SKM-1 (cell line): Measurements from ENCODE around the gene NFIA.

Source experiments
- DNase-seq: peaks from one replicate; lab custom pipeline; 2025; ENCODE audit not compliant: unreplicated experiment; lab: John Stamatoyannopoulos, UW

NFIA gene

DNA sequence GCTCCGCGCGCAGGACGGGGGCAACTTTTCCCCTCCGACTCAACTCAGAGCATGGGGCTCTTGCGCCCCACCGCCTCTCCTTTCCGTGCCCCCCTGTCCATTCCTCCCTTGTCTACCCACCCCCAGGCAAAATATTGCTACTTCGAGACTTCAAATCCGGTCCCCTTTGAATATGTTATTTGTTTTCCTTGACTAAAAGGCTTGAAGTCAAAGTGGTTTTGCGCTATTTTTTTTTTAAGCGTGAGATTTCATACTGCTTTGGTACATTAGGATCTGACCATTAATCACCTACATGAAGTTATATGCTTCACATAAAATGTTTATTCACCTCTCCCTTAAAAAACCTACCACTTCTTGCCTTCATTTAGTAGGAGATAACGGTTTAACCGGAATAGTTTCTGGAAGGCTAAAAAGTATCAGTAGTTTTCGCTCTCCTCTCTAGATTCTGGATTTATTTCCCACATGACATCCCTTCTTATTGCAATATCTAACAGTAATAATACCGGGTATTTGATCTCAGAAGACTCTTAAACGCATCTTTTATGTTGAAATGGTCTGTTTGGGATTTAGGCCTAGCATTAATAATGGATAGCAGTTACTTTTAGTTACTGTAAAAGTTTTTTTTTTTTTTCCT, 1.6 kb downstream of the NFIA start:
- DNase-seq = no peak

DNA sequence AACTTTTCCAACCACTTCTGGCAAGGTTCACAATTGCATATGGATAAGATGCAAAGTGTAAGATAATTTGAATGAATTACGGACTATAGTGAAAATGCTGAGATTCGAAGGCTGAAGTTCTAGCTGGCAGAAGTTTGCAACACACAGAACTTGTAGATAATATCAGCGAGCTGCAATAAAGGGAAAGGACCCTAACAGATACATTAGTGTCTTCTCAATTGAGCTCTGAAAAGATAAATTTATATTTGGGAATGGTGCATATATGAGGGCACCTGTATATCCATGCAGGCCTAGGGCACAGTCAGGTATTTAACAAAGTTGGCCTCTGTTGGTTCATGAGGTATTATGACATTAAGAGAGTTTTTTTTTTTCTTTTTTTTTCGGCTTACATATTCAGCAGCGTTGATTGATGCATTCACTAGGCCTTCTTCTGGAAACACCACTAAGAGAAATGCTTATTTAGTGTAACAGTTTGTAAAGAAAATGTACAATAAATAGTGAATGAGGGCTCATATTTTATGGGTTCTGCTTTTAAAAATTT, 2.2 kb downstream of the NFIA start:
- DNase-seq = no peak

DNA sequence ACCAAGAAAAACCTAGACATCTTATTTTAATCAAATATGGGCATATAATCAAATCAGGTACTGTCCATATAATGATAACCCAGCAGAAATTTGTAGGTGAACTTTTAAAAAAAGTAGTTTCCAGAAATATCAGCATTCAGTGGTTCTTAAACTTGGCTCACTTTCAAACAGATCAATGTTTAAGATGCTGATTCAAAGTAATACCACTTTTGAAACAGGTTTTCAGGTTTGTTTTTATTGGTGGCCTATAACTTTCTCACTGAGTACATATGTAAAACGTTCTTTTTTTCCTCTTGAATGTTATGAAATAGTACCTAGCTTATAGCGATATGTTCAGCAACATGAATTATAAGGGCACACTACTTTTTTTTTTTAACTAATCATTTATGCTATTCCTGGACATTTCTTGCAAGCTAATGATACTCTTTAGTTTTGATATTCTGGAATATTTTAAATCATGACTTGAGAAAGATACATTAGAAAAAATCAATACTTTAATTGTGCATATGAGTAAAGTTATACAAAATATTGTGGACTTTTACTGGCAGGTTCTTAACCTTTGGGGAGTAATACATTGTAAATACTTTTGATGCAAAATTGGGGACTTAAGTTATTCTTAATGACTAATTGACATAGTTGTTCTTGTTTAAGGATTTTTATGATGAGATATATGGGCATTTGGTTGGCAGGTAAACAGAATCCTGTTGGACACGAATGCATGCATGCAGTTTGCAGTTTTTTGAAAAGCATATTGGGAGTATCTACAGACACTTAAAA, 3.0 kb downstream of the NFIA start:
- DNase-seq = no peak

DNA sequence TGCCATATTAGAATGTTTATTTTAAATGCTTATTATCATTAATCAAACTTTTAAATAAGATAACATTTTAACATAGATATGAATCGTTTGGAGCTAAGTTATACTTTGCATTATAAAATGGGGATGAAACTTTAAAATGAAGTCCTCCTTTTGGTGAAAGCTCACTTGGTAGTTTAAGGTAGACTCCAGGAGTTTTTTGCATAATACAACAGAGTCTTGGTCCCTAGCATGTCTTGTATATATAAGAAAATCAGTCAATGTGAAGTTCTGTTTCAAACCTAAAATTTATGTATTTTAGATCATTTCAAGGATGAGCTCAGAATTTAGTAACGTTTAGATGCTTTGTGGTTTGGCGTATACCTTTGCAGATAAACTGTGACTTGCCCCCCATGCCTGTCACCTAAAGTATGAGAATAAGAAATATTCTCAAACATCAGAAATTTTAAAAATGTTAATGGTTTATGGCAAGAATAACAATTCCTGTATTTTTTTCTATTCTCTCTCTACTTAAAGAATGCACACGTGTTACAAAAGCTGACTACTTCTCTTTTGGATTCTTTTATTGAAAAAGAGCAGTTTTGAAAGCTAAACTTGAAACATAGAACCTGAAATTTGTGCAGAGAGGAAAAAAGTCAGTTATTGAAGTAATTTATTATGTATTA, 3.8 kb downstream of the NFIA start:
- DNase-seq = no peak

DNA sequence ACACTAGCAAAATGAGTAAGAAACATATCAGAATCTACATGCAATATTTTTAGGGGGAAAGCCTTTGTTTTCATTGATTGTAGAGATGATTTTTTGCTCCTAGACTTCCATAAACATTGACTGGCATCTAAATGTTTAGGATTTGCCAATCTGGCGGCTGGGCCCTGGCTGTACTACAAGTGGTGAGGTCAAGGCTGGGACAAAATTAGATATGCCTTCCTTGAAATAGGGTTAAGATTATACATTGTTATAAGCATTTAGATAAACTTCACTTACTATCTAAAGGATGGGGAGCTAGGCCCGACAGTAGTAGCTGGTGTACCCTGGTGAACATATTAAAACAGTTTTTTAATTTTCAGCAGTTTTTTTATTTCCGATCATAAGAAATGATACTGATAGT, 5.2 kb downstream of the NFIA start:
- no peak for DNase-seq

DNA sequence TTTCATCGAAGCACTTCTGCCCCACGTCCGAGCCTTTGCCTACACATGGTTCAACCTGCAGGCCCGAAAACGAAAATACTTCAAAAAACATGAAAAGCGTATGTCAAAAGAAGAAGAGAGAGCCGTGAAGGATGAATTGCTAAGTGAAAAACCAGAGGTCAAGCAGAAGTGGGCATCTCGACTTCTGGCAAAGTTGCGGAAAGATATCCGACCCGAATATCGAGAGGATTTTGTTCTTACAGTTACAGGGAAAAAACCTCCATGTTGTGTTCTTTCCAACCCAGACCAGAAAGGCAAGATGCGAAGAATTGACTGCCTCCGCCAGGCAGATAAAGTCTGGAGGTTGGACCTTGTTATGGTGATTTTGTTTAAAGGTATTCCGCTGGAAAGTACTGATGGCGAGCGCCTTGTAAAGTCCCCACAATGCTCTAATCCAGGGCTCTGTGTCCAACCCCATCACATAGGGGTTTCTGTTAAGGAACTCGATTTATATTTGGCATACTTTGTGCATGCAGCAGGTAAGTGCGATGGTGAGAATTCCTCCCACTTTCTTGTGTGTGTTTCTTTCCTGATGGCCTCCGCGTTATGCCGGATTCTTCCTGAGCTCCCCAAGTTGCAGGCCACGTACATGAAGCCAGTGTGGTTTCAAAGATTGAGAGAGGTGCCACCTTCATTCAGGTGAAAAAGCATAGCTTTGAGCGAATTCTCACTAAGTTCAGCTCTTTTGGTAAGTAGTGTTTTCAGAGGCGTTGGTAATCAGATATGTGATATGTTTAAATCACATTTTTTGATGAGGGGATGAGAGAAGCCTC, 6.0 kb downstream of the NFIA start:
- no peak for DNase-seq

DNA sequence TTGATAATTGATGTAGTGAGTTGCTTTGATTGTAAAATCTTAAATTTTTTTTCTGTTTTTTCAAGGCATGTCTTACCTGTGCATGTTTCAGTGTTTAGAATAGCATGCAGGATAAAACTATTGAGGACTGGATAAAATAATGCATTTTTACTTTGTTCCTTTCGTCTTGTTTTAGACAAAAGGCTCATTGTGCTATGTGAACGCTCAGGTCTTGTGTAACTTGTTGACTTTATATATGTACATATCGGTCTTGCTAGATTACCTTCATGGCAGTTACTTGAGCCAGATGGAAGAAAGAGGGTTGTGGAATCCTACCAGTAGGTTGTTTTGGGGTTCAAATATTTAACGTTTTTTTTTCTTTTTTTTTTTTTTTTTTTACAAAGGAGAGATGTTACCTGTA, 7.0 kb downstream of the NFIA start:
- no peak for DNase-seq

DNA sequence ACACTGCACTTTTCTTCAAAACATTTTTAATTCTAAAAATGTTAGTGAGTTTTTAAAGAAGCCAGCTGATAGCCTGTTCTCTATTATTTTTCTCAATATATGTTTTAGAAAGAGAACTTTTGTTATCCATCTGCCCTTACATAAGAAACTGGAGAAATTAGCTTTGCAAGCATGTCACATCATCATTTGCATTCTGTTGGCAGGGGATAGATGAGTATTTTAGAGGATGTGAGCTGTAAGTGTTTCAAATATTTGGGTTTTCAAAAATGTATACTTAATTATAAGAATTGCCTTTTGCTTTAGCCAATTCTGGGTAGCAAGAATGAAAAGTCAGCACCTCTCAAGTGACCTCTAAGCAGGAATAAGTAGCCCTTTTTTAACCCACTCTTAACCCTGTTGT, 7.4 kb downstream of the NFIA start:
- no peak for DNase-seq

DNA sequence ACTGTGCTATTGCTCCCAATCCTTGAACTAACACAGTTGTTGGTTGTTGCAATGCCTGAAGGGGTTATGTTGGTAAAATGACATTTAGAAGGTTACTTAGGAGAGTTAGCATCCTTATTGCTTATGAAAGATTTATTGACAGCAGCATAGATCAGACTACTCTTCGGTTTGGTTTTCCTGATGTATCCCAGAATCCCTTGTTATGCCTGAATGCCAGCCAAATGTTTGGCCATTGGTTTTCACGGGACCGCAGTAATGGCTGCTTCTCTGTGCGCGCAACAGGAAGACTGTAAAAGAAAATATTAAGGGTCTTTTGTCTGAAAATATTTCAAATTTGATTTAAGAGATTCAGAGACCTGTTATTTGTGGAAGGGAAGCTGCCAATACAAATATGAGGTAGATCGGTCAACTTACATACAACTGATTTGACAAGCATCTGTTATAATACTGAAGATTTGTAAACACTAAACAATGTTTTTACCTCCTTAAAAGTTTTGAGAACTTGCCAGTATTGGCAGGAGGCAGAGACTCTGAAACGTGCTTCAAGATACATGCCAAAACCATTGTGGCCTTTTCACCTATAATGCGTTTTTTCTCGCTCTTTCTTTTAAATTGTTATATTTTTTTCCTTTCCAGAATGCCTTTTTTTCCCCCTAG, 8.3 kb downstream of the NFIA start:
- no peak for DNase-seq

DNA sequence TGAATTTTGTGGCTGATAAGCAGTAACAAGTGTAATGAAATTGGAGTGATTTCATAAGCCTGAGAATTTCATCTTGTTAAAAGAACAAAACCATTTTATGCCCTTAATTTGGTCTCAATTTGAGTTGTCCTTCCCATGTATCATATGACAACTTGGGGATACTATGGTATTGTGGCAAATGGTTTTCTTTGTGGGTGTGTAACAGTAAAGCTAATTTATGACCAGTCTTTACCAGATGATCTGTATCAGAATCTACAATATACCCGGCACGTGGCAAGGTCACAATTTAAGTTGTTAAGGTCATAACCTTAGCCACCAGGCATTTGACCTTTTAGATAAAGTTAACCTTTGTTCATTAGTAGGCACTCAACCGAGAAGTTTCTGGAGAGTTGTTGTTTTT, 9.1 kb downstream of the NFIA start:
- no peak for DNase-seq

DNA sequence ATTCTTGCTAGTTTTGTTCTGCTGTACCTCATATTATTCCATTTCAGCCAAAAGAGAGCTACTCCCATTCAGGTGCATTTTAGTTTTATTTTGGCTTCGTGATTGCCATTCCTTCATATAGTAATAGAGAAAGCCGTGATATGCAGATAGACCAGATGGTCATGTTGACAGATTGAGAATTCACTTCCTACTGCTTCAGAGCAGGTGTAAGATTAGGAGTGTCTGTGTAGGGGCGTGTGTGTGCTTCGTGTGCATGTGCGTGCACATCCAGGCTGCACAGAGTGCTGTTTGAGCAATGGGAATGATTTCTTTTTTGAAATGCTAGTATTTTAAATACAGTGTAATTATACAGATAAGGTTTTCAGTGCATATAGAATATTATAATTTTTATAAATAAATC, 10.3 kb downstream of the NFIA start:
- DNase-seq = no peak

DNA sequence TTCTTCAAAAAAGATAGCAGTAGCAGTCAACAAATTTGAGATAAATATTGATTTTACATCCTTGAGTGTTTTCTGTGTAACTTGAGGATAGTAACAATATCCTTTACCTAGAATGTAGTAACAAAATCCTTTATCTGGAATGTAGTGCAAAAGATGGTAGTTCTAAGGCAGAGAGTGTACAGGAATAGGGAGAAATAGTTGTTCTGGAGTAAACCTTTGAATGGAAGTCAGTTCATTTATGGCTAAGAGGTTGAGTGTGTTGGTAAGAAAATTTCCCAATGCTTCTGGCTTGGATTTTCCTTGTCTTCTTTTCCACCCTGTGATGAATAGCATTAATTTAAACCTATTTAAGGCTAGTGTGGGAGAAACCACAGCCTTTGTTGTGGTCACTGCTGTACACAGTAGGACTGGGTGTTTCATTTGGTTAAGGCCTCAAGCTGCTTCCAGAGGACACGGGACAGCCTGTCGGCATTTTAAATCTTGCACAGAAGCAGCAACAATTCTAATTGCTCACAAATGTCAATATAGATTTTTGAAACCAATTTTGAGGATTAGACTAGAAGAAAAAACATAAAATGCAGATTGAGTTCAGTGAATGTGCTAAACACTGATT, 11.3 kb downstream of the NFIA start:
- DNase-seq = no peak

DNA sequence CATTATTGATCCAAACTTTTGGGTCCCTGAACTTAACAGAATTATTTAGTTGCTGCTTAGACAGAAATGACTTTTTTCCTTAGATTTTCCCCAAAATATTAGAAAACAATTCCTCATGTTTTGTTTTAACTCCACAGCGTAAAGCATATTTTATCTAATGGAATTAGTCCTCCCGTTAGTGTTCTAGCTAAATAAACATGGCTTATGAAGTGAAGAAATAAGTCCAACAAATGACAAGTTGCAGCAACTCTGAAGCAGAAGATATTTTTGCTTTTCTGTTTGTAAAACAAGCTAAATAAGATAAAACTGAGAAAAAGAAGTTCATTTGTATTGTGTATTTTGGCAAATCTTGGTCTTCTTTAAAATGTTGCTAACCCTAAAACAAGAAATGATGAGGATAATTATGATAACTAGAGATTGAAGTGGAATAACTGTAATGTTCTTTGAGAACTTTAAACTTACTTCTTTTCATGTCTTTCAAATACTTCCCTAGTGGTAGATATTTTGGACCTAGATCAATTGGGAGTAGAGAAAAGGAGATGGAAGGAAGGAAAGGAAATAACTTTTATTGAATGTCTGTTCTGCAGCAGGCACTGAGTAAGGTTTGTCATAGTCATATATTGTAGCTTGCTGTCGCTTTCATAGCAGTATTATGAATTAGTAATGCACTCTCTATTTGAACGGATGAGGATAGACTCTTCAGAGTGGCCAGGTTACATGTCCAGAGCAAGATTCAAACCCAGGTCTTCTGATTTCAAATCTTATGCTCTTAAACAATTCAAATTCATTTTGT, 12.5 kb downstream of the NFIA start:
- DNase-seq = no peak

DNA sequence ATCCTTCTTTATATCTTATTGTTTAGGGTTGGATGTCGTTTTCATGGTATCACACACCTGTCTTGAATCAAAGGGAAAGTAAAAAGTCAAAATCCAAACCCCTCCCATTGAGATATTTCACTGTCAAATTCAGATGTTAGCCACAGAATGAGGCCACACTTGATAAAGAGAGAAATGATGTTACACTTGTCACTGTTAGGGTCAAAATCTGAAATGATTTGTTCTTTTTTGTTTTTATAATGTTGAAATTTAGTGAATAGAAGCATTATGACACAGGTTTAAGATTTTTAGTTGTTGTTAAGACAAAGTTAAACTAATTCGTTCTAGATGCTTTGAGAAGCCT, 13.1 kb downstream of the NFIA start:
- no peak for DNase-seq

DNA sequence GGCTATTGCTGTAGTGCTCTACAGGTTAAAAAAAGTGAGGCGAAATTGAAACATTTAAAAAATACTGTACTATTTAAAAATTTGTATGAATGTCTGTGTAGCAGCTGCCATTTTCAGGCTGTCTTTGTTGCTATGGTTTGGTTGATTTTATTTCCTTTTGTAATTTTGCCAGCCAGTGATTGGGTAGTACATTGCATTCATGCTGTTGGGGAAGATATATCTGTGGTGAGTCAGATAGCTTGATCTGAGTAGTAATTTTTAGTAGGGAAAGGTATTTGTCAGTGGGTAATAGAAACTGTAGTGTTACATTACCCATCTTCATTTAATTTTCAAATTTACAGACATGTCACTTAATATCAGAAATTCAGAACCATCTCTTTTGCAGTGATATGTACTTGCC, 15.0 kb downstream of the NFIA start:
- DNase-seq = no peak

DNA sequence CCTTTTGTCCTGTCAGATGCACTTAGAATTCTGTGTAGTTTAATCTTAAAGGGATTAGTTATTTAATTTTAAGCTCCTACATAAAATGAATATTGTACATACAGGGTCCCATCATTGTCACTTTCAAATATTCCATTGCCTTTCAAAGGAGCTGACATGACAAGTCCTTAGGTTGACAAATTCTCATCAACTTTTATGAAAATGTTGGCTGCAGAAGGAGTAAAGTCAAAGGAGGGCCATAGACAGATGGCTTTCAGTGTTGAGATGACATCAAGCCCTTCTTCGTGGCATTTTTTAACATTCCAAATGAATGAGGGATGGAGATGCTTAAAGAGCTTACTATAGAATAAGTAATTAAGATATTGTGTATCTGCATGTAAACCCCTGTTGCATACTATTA, 15.4 kb downstream of the NFIA start:
- no peak for DNase-seq

DNA sequence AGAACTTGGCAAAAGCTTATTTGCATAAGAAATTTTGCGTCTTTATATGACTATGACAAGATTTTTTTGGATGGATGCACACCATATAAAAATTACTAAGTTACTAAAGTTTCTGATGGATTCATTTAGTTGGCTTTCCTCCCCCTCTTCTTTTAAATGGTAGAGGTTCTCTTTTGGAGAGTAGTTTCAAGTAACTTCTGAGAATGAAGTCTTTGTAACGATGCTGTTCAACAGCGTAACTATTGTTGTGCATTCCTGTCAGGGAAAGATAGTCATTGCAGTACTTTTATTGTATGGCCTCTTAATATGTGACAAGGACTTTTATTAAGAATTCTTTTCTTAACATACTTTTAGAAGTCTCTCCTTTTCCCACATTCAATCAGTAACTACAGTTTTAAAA, 16.0 kb downstream of the NFIA start:
- no peak for DNase-seq

DNA sequence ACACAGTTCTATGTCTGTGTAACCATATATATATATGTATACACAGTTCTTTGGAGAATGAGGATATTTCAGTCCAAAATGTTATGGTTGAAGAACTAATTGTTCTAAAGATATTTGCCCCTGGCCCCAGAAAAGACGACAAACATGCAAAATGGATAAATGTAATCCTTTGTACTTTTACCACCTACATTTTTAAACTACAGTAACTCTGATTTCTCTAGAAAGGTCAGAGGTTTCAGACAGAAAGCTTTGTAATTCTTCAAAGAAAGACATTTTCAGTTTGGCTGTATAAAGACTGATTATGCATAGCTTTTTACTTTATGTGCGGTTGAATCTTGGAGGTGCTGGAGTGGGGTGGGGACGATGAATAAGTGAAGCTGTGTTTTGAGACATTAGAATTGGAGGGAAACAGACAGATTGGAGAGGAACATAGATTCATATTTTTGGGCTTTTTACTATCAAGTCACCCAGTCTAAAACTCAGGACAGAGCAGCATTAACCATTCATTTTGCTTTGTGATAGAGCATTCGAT, 16.6 kb downstream of the NFIA start:
- no peak for DNase-seq

DNA sequence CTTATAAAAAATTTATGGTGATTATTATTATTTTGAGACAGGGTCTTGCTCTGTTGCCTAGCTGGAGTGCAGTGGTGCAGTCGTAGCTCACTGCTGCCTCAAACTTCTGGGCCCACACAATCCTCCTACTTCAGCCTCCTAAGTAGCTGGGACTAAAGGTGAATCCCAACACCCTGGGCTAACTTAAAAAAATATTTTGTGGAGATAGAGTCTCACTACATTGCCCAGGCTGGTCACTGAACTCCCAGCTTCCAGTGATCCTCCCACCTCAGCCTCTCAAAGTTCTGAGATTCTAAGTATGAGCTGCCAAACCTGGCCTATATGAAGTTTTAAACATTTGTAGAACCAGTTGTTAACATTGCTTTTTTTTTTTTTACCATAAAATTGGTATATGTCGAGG, 18.2 kb downstream of the NFIA start:
- DNase-seq = no peak
